ENCODE measurements around the gene HSD17B13.

The HSD17B13 gene

GRCh38 chr4:87260477-87260876 lies 62.2 kb downstream of the HSD17B13 start:
- no peak for DNase-seq

- no peak for DNase-seq
These were observed 64.0 kb downstream of the HSD17B13 start for GRCh38 chr4:87258677-87259076.

GRCh38 chr4:87257523-87257922 lies 65.2 kb downstream of the HSD17B13 start:
- no peak for DNase-seq

- no peak for DNase-seq
These were observed 66.9 kb downstream of the HSD17B13 start for GRCh38 chr4:87255755-87256154.

All from CD4-positive, alpha-beta T cell treated with Interleukin-6 for 4 hours (primary cell).